OCI-LY1 (cell line): Measurements from ENCODE around the gene DDAH1.

ENCODE experiments used
- H2AFZ ChIP-seq: fragments of 200-600 bp; sonication (generic), shearing (Covaris generic); 2 replicates; pipeline ENCODE4 v1.6.0; 2014; ENCODE audit warnings: antibody characterized with exemption, mild to moderate bottlenecking, low read length
- H3F3A ChIP-seq: fragments of 200-600 bp; sonication (generic), shearing (Covaris generic); 2 replicates; pipeline ENCODE4 v1.6.0; 2014; ENCODE audit warnings: mild to moderate bottlenecking, antibody characterized with exemption, low read length, moderate library complexity; ENCODE audit not compliant: insufficient read depth
- H3K27ac ChIP-seq: fragments of 200-600 bp; sonication (generic); 2 replicates; pipeline ENCODE4 v1.5.1; 2014; ENCODE audit warnings: low read length, mixed run types, mild to moderate bottlenecking, low read depth; ENCODE audit not compliant: poor library complexity, severe bottlenecking
- H3K27me3 ChIP-seq: fragments of 200-600 bp; sonication (generic); 2 replicates; pipeline ENCODE4 v1.6.0; 2014; ENCODE audit warnings: antibody characterized with exemption, mild to moderate bottlenecking, low read length, moderate library complexity; ENCODE audit not compliant: insufficient read depth
- H3K36me3 ChIP-seq: fragments of 200-600 bp; sonication (generic); 2 replicates; pipeline ENCODE4 v1.6.1; 2014; ENCODE audit warnings: mild to moderate bottlenecking, antibody characterized with exemption, low read length, moderate library complexity, mixed read lengths; ENCODE audit not compliant: insufficient read depth
- H3K4me1 ChIP-seq: fragments of 200-600 bp; sonication (generic); 2 replicates; pipeline ENCODE4 v1.5.1; 2014; ENCODE audit warnings: mild to moderate bottlenecking, low read length, moderate library complexity; ENCODE audit not compliant: insufficient read depth, severe bottlenecking
- H3K4me2 ChIP-seq: fragments of 200-600 bp; sonication (generic), shearing (Covaris generic); 2 replicates; pipeline ENCODE4 v1.6.1; 2014; ENCODE audit warnings: low read length
- H3K4me3 ChIP-seq: fragments of 200-600 bp; sonication (generic); 2 replicates; pipeline ENCODE4 v1.5.1; 2014; ENCODE audit warnings: low read length, low read depth, mild to moderate bottlenecking, mixed read lengths; ENCODE audit not compliant: poor library complexity, severe bottlenecking
- H3K79me2 ChIP-seq: fragments of 200-600 bp; shearing (Covaris generic); 2 replicates; pipeline ENCODE4 v1.6.1; 2016; ENCODE audit warnings: mixed run types, low read length, mixed read lengths; ENCODE audit not compliant: insufficient read depth
- H3K9ac ChIP-seq: fragments of 200-600 bp; sonication (generic), shearing (Covaris generic); 2 replicates; pipeline ENCODE4 v1.6.1; 2014; ENCODE audit warnings: mild to moderate bottlenecking, low read length, mixed read lengths
- H3K9me2 ChIP-seq: fragments of 200-600 bp; sonication (generic), shearing (Covaris generic); 2 replicates; pipeline ENCODE4 v1.6.1; 2014; ENCODE audit warnings: low read depth, mild to moderate bottlenecking, low read length, mixed read lengths
- H3K9me3 ChIP-seq: fragments of 200-600 bp; shearing (Covaris generic); 2 replicates; pipeline ENCODE4 v1.6.1; 2014; ENCODE audit warnings: low read length, mixed read lengths
- H4K20me1 ChIP-seq: fragments of 200-600 bp; sonication (generic), shearing (Covaris generic); 2 replicates; pipeline ENCODE4 v1.6.0; 2016; ENCODE audit warnings: mild to moderate bottlenecking, low read length; ENCODE audit not compliant: insufficient read depth
- CTCF ChIP-seq: fragments of 200-600 bp; sonication (generic), shearing (Covaris generic); IDR thresholded peaks from 2 replicates; pipeline ENCODE4 v1.5.1; 2017; ENCODE audit warnings: mild to moderate bottlenecking, antibody characterized with exemption, low read length, moderate library complexity, mixed read lengths
- EZH2 ChIP-seq: fragments of 200-600 bp; sonication (generic), shearing (Covaris generic); IDR thresholded peaks from 2 replicates; pipeline ENCODE4 v1.8.0; 2017; ENCODE audit warnings: borderline replicate concordance, mixed run types, mild to moderate bottlenecking, antibody characterized with exemption, low read length, moderate library complexity, mixed read lengths

The DDAH1 gene

DNA sequence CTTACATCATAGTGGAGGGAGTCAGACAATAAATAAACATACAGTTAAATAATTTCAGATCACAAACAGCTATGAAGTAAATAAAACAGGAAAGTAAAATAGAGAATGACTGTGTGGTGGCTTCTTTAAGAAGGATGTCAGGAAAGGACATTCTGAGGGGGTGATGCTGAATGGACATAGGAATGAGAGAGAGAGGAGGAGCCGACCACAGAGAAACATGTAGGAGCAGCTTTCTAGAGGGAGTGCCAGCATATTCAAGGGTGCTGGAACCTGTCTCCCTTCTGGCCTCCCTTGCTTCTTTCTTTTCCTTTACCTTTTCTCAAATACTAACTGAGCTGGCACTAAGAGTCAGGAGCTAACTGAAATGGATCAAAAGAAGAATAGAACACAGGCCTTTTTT lies 168.0 kb downstream of the DDAH1 start:
- no peak overlapping the region for H3K4me3 ChIP-seq
- H3K9me3 ChIP-seq, result no peaks in the 10 kb centered on the region
- H3K9me2 ChIP-seq, result no peaks in the 10 kb centered on the region
- H3K9ac ChIP-seq, result no peak overlapping the region
- no peaks in the 10 kb centered on the region for H3K4me1 ChIP-seq
- H3K36me3 ChIP-seq, result no peaks in the 10 kb centered on the region
- no peaks in the 10 kb centered on the region for H3F3A ChIP-seq
- TF ChIP-seq EZH2, result no peak
- TF ChIP-seq CTCF, result no peak
- no peaks in the 10 kb centered on the region for H4K20me1 ChIP-seq
- no peaks in the 10 kb centered on the region for H3K27me3 ChIP-seq
- H3K79me2 ChIP-seq, result no peaks in the 10 kb centered on the region
- no peak overlapping the region for H3K4me2 ChIP-seq
- no peak overlapping the region for H3K27ac ChIP-seq
- H2AFZ ChIP-seq, result no peak overlapping the region

DNA sequence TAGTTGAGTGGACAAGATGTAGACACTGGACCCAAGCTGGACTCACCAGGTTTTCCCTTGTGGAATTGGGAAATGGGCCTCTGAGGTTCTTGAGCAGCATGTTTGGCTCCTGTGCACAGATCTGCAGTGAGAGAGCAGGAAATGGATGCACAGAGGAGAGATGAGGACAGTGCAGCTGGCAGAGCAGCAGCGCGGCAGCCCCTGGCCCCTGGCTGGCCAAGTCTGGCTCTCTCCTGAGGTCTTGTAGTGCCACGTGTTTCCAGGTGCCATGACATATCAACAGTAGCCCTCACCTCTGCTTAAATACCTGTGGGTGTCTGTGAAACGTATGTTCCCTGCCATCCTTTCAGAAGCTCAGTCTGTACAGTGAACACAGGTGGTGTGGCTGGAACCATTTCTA lies 169.3 kb downstream of the DDAH1 start:
- no peaks in the 10 kb centered on the region for H3K79me2 ChIP-seq
- H3F3A ChIP-seq, result no peaks in the 10 kb centered on the region
- TF ChIP-seq EZH2 (no peak), CTCF (no peak)
- H3K36me3 ChIP-seq, result no peaks in the 10 kb centered on the region
- no peak overlapping the region for H3K27ac ChIP-seq
- H3K27me3 ChIP-seq, result no peaks in the 10 kb centered on the region
- H3K9me3 ChIP-seq, result no peaks in the 10 kb centered on the region
- no peaks in the 10 kb centered on the region for H3K9me2 ChIP-seq
- no peak overlapping the region for H3K4me2 ChIP-seq
- H3K4me3 ChIP-seq, result no peak overlapping the region
- no peak overlapping the region for H3K9ac ChIP-seq
- peaks cover under 1% of the 10 kb centered on the region for H3K4me1 ChIP-seq
- H2AFZ ChIP-seq, result no peak overlapping the region
- no peaks in the 10 kb centered on the region for H4K20me1 ChIP-seq

GRCh38 chr1:85295006-85295431 lies 169.9 kb downstream of the DDAH1 start:
- H3K4me2 ChIP-seq, result no peak overlapping the region
- TF ChIP-seq EZH2 (no peak), CTCF (no peak)
- H2AFZ ChIP-seq, result no peak overlapping the region
- H3K4me3 ChIP-seq, result no peak overlapping the region
- H3K9me3 ChIP-seq, result no peaks in the 10 kb centered on the region
- no peaks in the 10 kb centered on the region for H3K36me3 ChIP-seq
- no peaks in the 10 kb centered on the region for H3K79me2 ChIP-seq
- no peak overlapping the region for H3K9ac ChIP-seq
- H3K27ac ChIP-seq, result no peak overlapping the region
- H3F3A ChIP-seq, result no peaks in the 10 kb centered on the region
- peaks cover 7% of the 10 kb centered on the region for H3K4me1 ChIP-seq
- H3K9me2 ChIP-seq, result no peaks in the 10 kb centered on the region
- H4K20me1 ChIP-seq, result no peaks in the 10 kb centered on the region
- no peaks in the 10 kb centered on the region for H3K27me3 ChIP-seq
